ENCODE measurements around the gene EGLN1. TPM values are rescaled to one million over a fixed set of nuclear protein-coding genes. Genes with fewer than 3 reads are reported as not detected.

EGLN1 gene
- total RNA-seq, 1 experiment from 2014 or later = 77.3 TPM

DNA sequence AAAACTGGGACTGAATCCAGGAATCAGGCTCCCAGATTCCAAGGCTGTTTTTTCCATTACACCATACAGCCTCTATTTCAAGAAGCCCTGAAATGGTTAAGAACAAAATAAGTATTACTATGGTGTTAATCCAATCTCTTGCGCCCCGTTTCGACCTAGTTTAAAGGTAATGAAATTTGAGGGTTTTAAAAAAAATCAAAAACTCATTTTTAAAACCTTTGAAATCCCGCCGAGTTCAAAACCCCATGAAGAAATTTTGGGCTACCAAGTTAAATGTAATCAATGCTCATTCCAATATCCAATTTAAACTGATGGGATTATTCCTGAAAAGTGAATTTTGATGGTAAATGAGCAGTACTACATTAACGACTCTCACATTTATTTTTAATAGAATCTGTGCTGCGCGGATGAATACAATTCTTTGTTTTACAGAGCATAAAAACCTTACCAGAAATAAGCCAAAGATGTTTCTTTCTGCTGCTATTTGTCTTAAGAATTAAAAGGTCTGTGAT lies 767 bp upstream of the EGLN1 start:
- no peak for DNase-seq (ENCODE audit: extremely low read depth, low read depth)

DNA sequence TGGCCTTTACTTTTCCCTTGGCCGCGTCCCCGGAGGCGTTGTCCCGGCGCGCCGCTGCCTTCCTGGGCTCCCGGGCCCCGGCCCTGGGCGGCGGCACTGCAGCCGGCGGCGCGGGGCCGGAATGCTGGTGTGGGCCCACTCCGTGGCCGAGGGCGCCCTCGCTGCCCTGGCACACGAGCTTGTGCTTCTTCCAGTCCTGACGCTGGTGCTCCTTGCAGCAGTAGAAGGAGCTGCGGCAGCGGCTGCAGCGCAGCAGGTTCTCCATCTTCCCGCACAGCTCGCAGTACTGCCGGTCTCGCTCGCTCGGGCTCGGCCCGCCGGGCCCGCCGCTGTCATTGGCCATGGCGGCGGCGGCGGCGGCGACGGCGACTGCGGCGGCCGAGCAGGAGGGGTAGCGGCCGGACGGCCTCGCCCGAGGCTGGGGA lies 529 bp downstream of the EGLN1 start:
- DNase-seq (ENCODE audit: extremely low read depth, low read depth) = peak; percentile 28

DNA sequence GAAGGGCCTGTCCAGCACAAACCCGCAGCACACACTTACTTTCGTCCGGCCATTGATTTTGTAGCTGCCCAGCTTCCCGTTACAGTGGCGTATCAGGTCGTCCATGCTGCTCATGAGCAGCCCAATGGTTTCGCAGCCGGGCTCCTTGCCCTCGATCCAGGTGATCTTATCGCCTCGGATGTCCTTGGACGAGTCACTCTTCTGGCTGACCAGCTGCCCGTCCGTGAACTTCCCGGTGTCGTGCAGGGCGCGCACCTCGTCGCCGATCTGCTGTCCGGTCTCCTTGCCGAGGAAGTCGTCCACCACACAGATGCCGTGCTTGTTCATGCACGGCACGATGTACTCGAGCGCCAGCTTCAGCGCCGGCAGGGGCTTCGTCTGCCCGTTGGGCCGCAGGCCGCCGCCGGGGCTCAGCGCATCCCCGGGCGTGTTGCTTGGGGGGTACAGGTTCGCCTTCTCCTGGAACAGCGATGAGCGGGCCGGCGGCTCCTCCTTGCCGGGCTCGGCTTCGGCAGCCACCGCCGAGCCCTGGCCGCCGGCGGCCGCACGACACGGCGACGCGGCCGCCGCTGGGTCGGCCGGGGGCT lies 1.0 kb downstream of the EGLN1 start:
- peak; percentile 16 for DNase-seq (ENCODE audit: extremely low read depth, low read depth)

DNA sequence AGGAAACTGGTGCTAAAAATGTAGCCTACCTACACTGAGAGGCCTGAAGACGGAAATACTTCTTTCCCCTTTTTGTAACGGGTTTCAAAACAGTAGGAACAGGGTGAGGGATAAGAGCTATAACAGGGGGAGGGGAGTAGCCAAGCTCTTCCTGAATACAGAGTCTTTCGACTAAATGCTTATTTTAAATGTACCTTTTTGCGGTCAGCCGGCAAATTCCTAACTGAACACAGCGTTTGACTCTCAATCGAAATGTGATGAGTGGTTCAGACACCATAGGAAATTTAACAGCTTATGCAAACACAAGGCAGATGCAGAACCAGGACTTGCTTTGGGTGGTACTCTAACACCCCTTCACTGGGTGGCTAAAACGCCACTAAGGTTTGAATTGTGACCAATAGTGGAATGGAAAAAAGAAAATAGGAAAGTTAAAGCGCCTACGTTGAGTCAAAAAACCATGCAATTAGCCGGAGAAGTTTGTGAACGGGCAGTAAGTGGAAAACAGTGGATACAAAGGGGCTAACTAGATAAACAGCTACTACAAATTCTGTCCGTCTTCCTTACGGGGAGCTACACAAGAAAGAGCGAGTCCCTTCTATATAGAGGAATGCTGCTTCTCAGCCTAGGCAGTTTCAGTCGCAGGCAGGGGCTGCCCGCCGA lies 1.7 kb downstream of the EGLN1 start:
- DNase-seq (ENCODE audit: extremely low read depth, low read depth) = no peak

DNA sequence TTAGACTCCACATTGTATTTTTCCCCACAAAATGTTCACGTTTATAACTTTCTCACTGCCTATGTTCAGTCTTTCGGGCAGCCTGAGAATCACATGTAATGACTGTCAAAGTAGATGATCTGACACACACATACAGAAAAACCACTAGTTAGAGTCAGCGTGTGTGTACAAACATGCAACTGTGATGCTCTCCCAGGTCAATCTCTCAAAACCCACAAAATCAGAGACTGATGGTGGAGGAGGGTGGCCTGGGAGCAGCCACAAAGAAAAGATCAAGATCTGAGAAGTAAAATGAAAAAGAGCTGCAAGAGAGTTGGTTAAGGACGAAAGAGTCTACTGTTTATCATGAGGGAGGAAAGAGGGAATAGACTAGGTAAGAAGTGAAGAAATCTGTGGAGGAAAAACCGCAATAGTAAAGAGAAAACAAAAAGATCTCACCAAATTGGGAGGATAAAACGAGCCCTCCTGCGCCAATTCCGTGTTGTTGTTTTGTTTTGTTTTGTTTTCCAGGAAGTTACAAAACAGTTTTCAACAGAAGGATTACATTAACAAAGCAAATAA lies 2.3 kb downstream of the EGLN1 start:
- DNase-seq (ENCODE audit: extremely low read depth, low read depth) = no peak

DNA sequence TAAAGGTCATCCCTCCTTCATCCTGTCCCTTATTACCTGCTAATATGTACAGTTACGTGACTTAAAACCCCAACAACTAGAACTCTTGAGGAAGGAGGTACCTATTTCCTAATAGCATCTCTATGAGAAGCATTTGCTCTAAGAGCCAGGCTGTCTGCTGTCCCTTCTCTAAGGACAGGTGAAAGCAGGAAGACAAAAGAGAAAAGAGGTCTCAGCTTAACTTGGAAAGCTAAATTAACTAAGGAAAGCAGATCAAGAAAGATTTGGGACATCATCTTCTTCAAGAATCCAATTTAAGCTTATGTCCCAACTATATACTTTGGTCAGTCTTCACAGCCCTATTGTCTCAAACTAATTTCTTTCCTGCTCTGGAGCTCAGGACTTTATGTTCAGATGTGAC lies 2.9 kb downstream of the EGLN1 start:
- DNase-seq (ENCODE audit: extremely low read depth, low read depth) = no peak

DNA sequence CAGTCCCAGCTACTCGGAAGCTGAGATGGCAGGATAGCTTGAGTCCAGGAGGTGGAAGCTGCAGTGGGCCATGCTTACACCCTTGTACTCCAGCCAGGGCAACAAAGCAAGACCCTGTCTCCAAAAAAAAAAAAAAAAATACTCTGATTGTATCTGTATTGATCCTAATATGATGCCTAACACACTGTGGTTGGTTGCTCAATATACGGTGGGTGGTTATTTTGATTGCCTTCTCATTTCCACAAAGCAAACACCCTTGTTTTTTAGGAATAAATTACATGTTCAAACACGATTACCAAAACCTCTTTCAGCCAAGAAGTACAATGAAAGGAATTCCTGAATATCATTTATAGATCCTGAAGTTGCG lies 3.4 kb downstream of the EGLN1 start:
- no peak for DNase-seq (ENCODE audit: extremely low read depth, low read depth)

DNA sequence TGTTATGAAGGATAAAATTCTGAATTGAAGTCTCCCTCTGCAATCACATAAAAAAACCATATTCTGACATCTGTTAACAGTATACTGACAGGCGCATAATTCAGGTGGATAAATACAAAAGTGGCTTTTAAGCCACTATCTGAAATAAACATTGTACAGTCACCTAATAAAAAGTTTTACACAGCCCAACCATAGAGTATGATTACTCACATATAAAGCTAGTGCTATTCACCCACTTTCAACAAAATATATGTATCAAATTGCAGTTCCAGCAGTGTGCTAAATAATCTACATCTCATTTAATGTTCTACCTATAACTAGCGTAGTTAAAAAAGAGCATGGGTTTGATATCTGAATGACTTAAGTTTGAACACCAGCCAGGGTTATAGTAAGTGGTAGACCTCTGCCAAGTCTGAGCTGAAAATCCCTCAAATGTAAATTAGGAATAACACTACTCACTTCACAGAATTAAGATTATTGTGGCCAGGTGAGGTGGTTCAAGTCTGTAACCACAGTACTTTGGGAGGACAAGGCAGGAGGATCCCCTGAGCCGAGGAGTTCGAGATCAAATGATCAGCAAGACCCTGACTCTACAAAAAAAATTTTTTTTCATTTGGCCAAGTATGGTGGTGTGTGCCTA lies 3.9 kb downstream of the EGLN1 start:
- DNase-seq (ENCODE audit: extremely low read depth, low read depth) = no peak

DNA sequence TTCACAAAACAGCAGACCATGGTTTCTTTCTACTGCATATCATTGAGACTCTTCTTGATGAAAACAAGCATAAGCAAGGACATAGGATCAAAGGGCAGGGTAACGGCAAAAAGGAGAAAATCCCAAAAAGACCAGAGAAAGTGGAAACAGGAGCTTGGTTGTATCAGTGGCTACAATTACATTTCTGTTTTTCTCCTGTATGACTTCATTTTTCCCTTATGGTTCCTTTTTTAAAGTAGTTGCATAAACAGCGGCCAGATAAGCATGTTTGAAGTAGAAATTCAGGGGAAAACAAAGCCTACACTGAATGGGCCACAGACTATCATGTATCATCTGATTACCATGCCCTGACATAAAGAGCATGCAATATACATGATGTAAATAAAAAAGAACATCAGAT lies 4.6 kb downstream of the EGLN1 start:
- DNase-seq (ENCODE audit: extremely low read depth, low read depth) = no peak

DNA sequence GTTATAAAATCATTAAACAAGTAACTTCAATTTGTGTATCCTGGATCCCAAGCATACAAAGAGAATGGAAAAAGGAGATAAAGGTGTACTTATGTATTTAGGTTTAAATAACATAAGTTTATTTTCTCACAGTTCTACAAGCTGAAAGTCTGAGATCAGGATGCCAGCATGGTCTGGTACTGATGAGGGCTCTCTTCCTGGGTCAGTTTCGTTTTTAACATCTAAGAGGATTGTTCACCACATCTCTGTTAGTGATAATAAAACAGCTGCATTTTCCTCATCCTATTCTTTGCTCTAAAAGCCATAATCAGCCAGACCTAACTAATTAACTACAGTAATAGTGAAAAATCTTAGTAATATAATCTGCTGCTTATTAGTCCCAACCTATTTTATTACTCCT lies 5.2 kb downstream of the EGLN1 start:
- no peak for DNase-seq (ENCODE audit: extremely low read depth, low read depth)

DNA sequence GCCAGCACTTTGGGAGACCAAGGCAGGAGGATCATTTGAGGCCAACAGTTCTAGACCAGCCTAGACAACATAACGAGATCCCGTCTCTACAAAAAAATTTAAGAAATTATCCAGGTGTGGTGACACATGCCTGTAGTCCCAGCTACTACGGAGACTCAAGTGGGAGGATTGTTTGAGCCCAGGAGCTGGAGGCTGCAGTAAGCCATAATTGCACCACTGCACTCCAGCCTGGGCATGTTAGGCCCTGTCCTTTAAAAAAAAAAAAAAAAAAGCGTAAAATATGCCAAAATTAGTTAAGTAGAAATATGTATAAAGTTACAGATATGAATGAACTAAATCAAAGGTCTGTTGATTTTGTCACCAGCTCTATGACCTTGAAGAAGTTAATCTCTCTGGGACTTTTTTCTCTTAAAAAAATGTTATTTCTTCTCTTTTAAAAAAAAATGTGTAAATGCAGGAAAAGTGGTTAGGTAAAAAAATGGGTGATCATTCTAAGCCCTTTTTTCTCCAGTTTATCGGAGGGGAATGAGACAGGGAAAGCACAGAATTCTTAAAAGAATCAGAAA lies 7.0 kb downstream of the EGLN1 start:
- DNase-seq (ENCODE audit: extremely low read depth, low read depth) = no peak

DNA sequence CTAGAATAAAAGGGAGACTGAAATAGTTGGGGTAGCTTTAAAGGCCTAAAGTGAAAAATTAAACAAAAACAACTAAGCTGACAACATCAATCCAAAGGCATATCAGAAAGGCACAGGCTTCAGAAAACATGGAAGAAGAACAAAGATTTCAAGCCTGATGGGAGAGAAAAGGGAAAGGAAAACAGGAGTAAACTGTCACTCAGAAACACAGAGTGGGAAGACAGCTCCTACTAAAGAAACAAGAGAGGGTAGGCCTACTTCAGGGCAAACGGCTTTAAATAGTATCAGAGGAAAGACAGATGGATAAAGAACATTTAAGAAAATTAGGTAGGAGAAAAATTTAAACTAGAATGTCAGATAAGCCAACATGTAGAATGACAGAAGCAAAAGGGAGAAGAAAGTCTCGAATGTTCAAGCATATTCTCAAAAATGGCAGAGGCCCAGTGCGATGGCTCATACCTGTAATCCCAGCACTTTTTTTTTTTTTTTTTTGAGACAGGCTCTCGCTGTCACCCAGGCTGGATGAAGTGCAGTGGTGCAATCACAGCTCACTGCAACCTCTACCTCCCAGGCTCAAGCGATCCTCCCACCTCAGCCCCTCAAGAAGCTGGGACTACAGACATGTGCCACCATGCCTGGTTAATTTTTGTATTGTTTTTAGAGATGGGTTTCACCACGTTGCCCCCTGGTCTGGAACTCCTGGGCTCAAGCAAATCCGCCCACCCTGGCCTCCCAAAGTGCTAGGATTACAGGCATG lies 7.6 kb downstream of the EGLN1 start:
- no peak for DNase-seq (ENCODE audit: extremely low read depth, low read depth)

DNA sequence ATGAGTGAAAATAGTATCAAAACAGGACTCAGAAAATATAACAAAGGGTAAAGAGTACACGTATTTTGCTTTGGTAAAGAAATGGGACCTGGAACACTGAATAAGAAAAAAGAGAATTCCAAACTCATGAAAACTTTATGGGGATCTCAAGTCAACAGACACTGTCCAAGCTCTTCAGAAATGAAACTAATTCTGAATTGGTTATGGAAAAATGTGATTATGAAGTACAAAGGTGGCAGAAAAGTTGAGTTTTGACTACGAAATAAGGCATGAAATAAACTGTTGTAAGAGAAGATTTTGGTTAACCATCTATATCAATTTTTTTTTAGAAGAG lies 8.4 kb downstream of the EGLN1 start:
- DNase-seq (ENCODE audit: extremely low read depth, low read depth) = no peak

DNA sequence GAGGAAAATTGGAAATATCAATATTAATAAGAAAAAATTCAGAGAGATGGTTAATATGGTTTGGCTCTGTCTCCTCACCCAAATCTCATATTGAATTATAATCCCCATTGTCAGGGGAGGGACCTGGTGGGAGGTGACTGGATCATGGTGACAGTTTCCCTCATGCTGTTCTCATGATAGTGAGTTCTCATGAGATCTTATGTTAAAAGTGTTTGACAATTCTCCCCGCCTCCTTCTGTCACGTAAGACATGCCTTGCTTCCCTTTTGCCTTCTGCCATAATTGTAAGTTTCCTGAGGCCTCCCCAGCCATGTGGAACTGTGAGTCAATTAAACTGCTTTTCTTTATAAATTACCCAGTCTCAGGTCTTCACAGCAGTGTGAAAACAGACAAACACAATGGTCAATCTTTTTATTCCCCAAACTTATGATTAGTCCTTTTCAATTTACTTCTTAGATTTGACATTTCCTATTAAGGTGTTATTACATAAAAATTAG lies 11.0 kb downstream of the EGLN1 start:
- DNase-seq (ENCODE audit: extremely low read depth, low read depth) = no peak

DNA sequence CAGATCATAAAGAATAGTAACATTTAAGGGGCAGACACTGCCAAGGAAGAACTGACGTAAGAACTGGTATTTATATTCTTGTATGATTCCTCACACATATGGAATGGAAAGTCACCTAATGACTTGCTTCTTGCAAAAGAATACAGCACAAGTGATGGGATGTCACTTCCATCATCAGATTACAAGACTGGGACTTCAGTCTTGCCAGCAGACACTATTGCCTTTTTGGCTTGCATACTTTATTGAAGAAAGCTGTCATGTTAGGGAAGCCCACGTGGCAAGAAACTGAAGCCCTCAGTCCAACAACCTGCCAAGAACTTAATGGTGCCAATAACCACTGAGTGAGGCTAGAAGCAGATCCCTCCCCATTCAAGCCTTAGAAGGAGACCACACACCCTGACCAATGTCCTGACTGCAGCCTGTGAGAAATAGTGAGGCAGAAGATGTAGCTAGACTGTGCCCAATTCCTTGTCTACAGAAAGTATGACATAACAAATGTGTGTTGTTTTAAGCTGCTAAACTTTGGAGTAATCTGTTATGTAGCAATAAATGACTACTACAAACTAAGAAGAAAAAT lies 12.0 kb downstream of the EGLN1 start:
- DNase-seq (ENCODE audit: extremely low read depth, low read depth) = no peak

DNA sequence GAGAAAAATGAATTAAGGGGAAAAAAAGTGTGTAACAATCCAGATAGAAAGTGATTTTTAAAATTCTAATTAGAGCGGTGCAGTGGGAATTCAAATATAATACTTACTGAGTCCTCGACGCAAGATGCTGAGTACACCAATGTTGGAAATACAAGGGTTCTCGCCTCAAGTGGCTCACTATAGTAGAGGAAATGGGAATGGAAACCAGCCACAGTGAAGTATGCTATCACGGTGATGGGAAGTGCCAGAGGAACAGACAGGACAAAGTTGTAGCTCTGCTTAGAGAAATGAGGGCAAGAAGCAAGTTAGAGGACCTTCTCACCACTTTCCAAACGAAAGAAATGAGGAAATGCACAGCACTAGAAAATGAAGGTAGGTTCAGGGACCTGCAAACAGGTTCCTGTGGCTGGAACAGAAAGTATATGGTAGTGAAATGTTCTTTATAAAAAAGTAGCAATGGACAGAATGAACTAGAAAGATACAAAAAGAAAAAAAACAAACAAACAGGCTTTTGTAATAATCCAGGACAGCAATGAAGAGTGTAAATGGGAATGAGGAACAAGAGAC lies 13.5 kb downstream of the EGLN1 start:
- no peak for DNase-seq (ENCODE audit: extremely low read depth, low read depth)

DNA sequence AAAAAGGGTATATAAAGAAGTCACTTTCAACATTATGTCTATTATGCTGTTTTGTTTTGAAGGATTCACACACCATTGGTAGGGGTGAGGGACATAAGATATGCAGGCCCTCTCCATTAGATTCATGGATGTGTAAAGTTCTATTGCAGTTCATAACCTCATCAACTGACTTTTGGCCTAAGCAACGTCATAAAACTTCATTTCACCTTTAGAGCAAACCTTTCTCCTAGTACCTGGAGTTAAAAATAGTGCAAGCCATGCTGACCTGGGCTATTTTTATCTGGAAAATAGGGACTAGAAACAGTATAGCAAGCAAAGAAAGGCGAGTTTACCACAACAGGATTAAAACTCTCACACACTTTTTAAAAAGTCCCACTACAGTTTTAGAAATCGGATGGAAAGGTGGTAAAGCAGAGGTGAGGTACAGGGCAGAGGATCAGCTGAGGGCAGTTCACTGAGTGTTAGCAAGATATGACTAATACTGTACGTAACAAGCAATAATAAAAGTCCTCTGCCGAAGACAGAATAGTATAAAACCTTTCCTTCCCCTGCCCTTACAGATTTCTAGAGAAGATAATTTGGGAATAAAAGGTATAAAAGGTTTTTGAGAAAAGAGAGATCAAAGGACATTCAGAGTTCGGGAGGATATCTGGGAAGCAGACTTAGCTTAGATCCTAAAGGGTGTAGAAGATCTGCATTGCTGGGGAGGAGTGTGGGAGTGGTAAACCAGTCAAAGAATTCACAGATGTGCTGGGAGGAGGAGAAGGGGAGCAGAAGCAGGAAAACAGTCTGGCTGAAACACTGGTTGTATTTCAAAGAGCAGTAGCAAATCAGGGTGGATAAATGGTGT lies 14.3 kb downstream of the EGLN1 start:
- no peak for DNase-seq (ENCODE audit: extremely low read depth, low read depth)

DNA sequence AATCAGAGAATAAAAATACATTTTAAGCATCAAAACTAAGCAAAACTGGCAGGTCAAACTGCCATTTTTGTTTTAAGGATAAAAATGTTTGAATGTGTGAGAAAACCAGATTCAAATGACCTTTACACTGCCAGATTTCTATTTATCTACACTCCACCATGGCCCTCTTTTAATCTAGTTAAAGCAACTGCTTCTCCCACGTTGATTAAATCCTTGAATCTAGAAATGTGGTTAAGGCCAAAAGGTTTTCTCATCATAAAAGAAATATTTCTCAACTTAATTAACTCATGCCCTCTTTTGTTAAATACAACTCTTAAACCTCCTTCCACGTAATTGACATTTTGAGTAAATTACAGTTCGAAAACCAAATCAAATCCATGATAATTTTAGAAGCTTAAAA lies 15.0 kb downstream of the EGLN1 start:
- no peak for DNase-seq (ENCODE audit: extremely low read depth, low read depth)

DNA sequence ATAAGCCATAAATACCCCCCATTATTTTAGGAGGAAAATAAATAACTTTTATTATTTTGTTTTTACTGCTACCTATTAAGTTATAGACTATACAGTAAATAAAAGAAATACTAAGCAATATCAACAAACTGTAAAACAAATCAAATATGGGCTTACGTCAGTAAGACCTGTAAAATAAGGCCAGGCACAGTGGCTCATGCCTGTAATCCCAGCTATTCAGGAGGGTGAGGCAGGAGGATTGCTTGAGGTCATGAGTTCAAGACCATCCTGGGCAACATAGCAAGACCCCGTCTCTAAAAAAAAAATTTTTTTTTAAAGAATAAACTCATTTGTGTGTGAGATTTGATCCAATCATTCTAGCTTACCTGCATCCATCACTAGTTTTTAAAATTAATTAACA lies 17.8 kb downstream of the EGLN1 start:
- no peak for DNase-seq (ENCODE audit: extremely low read depth, low read depth)

Data from NCI-H460 (cell line).